ENCODE results near the gene TMEM108. TPM values are rescaled to one million over a fixed set of nuclear protein-coding genes. Genes with fewer than 3 reads are reported as not detected.

Gene TMEM108
- total and polyA plus RNA-seq, 2 of the 4 experiments (the other 2 are of a cell fraction) = 0.18 to 2.2 TPM

- Histone ChIP-seq H4K5ac (ENCODE audit: low read depth, low read length) (no peak overlapping the region), H3K14ac (replicated peaks; ENCODE audit: low read depth, low read length) (no peak overlapping the region), H3K4ac (ENCODE audit: low read depth, low read length) (no peak overlapping the region), H3K27me3 (ENCODE audit: control insufficient read depth, insufficient read depth, low read length) (no peaks in the 10 kb centered on the region), H2BK20ac (ENCODE audit: low read depth, low read length) (no peak overlapping the region), H3K79me1 (ENCODE audit: low read depth in 1 of 2, low read length in 2 of 2) (no peaks in the 10 kb centered on the region), H3K4me1 (ENCODE audit: control insufficient read depth, insufficient read depth, low read length) (no peaks in the 10 kb centered on the region), H2BK120ac (ENCODE audit: low read depth, low read length) (no peak overlapping the region), H2BK5ac (ENCODE audit: low read depth, low read length, poor library complexity, severe bottlenecking) (no peak overlapping the region), H4K91ac (ENCODE audit: insufficient read depth, low read depth, low read length) (no peak overlapping the region), H3K4me3 (ENCODE audit: insufficient read depth, low read depth, low read length) (no peak overlapping the region), H2AK9ac (replicated peaks; ENCODE audit: low read depth, low read length, poor library complexity) (no peak overlapping the region), H3K4me2 (ENCODE audit: low read depth, low read length) (no peak overlapping the region), H3K9ac (ENCODE audit: low read depth, low read length) (no peak overlapping the region), H3K23ac (ENCODE audit: low read depth, low read length) (no peak overlapping the region), H4K20me1 (ENCODE audit: insufficient read depth, low read length) (no peaks in the 10 kb centered on the region), H4K8ac (ENCODE audit: low read depth in 2 of 2, low read length in 2 of 2) (no peak overlapping the region), H3K56ac (ENCODE audit: extremely low read depth, insufficient read depth, low read length) (no peak overlapping the region), H2AFZ (replicated peaks; ENCODE audit: low read length, poor library complexity) (no peak overlapping the region), H3K36me3 (ENCODE audit: control insufficient read depth, insufficient read depth, low read length) (no peaks in the 10 kb centered on the region), H3K27ac (ENCODE audit: insufficient read depth, low read length) (no peak overlapping the region), H2AK5ac (ENCODE audit: low read depth, low read length) (no peak overlapping the region), H3K9me3 (ENCODE audit: control insufficient read depth, insufficient read depth, low read length) (no peaks in the 10 kb centered on the region), H2BK15ac (ENCODE audit: low read depth, low read length) (no peak overlapping the region), H3K18ac (ENCODE audit: low read depth, low read length) (no peak overlapping the region), H3K9me1 (ENCODE audit: insufficient read depth, low read length) (no peaks in the 10 kb centered on the region)
- CTCF ChIA-PET = no interaction called here
- no CpG with 5 or more reads among the region's 3 CpGs for WGBS, 2 experiments (ENCODE audit: extremely low coverage in 2 of 2, insufficient read length in 1 of 2)
- in situ Hi-C loops (cut with MboI; ENCODE audit: low sequenced_read_pairs) (no loop called here), intact Hi-C loops (cut with micrococcal nuclease) (no loop called here), dilution Hi-C loops (cut with HindIII; ENCODE audit: low sequenced_read_pairs, unreplicated experiment) (no loop called here)
- no TSS peak for BruUV-seq (replicated peaks)
- DNase-seq = peak; percentile 9
- POLR2A ChIA-PET (ENCODE audit: unreplicated experiment) = no interaction called here
- ATAC-seq (ENCODE audit: low read depth) = no peak
- TF ChIP-seq CTCF (conservative IDR thresholded peaks at IDR 0.05; ENCODE audit: low read depth, low read length) (no peak), CEBPB (IDR thresholded peaks at IDR 0.05; ENCODE audit: low read depth, low read length) (0 out of 2 replicates have a peak, but pooled peaks have one; percentile 8)
These were observed 199.8 kb downstream of the TMEM108 start for GRCh38 chr3:133238015-133238414.
